ENCODE data around the gene VWC2.
"Not testable (repeated sequence)": the region's sequence is repeated elsewhere in the genome, so short reads cannot be mapped to it uniquely, and the experiment has no call there.

VWC2 gene

DNA sequence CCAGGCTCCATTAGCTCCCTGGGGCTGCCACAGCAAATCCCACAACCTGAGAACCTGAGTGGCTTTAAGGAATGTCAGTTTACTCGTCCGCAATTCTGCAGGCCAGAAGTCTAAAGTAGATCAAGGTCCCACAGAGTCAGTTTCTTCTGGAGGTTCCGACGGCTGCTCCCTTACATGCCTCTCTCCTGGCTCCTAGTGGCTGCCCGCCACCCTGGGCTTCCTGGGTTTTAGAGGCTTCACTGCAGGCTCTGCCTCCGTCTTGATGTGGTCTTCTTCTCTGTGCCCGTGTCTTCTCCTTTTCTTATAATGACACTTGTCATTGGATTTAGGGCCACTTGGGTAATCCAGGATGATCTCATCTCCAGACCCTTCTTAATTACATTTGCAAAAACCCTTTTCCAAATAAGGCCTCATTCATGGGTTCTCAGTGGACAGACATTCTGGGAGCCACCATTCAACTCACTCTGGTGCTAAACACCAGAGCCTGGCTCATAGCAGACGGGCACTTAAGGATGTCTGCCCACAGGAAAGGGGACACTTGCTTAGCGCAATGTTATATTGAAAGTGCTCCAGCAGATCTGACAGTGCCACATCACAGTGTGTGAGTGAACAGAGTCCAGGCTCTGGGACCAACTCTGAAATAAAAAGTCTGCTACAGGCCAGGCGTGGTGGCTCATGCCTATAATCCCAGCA is 77.6 kb downstream of the VWC2 start:
- no peak for DNase-seq (ENCODE audit: low read depth in 3 of 3)

DNA sequence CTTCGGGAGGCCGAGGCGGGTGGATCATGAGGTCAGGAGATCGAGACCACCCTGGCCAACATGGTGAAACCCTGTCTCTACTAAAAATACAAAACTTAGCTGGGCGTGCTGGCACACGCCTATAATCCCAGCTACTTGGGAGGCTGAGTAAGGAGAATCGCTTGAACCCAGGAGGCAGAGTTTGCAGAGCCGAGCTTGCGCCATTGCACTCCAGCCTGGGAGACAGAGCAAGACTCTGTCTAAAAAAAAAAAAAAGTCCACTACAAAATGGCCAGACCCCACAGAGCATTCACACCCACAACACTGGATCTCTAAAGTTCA is 78.1 kb downstream of the VWC2 start:
- DNase-seq (ENCODE audit: low read depth in 3 of 3): not testable (repeated sequence)

GRCh38 chr7:49852619-49853462 is 79.4 kb downstream of the VWC2 start:
- no peak for DNase-seq (ENCODE audit: low read depth in 3 of 3)

DNA sequence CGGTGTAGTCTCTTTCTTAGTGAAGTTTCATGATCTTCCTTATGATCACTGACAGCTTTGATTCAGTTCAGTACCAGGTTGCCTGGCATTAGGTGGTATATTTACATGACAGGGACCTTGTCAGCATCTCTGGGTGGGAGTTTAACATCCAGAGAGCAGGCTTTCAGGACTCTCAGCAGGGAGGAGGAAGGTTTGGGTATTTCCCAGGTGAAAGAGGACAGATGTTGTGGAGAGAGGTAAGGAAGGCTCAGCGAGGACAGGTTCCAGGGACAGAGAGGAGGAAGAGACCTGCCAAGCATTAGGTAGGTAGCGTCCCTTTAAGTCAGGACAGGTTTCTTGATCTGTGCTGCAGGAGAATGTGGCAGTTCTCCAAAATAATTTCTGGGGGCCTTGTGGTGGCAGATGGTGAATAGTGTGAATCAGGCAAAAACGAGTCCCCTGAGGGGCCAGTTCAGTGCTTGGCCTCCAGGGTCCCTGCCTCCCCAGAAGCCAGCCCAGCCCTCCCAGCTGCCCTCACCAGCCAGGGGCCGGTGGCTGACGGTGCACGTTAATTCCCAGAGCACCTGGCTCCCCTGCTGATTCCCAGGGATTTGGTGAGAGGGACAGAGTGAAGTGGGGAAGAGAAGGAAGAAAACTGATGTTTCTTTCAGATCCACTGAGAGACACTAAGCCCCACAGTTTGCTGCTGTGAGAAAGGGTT is 82.0 kb downstream of the VWC2 start:
- DNase-seq (ENCODE audit: low read depth in 3 of 3): no peak

DNA sequence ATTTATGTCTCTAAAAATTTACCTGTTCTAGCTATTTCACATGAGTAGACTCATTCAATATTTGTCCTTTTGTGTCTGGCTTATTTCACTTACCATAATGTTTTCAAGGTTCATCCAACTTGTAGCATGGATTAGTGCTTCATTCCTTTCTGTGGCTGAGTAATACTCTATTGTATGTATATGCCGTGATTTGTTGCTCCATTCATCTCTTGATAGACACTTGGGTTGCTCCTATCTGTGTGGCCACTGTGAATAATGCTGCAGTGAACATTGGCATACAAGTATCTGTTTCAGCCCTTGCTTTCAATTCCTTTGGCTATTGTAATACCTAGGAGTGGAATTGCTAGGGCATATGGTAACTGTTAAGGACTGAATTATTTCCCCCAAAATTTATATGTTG is 86.9 kb downstream of the VWC2 start:
- no peak for DNase-seq (ENCODE audit: low read depth in 3 of 3)

DNA sequence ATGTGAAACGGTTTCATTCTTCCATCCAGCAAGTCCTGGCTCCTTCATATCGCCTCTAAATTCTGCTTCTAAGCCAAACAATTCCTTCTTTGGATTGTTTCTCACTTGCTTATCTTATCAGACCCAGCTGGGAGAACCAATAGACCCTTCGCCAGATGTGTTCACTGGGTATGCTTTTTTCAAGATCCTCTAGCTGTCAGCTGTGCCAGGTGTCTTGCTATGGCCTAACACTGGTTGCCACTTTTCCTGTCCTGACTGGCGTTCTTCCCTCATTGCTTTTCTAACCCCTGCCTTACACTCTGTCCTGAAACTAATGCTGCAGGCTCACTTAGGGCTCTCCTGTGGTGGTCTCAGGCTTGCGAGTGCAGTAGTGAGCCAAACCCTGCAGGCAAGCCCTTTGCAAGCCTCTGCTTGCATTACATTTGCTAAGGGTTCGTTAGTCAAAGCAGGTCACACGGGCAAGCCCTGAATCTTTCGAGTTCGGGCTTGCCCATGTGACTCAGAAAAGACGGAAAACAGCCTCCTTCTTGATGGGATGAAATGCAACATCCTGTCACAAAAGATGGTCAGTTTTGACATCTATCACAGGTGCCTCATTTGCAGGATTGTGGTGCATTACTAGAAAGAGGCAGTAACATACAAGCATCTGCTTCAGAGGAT is 92.8 kb downstream of the VWC2 start:
- DNase-seq (ENCODE audit: low read depth in 3 of 3): no peak

- no peak for DNase-seq (ENCODE audit: low read depth in 3 of 3)
These were observed 93.5 kb downstream of the VWC2 start for GRCh38 chr7:49866910-49867309.

DNA sequence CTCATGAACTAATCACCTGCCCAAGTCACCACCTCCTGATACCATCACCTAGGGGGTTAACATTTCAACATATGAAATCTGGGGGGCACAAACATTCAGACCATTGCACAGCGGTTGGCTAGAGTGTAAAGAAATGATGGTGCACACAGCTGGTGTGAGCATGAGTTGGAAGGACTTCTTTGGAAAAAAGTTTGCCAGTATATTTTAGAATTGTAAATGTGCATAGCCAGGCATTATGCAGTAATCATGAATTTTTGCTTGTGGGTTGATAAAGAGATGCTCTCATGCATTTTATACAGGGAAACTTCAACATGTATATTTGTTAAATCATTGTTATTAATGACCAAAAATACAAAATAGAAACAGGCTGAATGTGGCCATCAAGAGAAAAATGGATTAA is 100.0 kb downstream of the VWC2 start:
- no peak for DNase-seq (ENCODE audit: low read depth in 3 of 3)

DNA sequence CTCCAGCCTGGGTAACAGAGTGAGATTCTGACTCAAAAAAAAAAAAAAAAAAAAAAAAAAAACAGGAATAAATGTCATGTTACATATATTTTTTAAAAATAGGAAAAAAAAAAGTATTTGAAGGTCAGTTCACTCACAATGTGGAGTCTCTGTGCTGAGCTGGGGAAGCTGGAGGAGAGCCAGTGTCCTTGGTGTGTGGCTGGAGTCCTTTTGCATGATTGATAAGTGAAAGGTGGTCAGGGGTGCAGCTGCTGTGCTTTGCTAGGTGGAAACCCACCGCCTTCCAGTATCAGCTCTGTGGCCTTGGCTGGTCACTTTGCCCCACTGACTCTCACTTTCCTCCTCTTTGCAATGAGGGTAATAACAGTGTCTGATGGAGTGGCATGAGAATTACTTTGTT is 101.9 kb downstream of the VWC2 start:
- no peak for DNase-seq (ENCODE audit: low read depth in 3 of 3)

GRCh38 chr7:49876202-49876601 is 102.8 kb downstream of the VWC2 start:
- DNase-seq (ENCODE audit: low read depth in 3 of 3): no peak

DNA sequence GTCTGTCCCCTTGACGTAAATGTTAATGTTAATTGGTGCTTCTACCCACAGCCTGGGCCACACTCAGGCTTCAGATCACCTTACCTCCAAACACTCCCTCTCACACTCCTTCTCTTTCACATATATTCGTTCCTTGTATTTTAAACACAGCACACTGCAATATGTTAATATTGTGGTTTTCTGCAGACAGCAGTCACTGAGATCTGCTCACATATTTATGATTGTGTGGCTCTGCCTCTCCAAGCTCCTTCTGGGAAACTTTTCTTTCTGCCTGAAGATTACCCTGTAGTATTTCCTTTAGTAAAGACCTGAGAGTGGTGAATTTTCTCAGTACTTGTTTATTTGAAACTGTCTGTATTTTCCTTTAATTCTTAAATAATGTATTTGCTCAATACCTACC is 104.7 kb downstream of the VWC2 start:
- DNase-seq (ENCODE audit: low read depth in 3 of 3): no peak

- DNase-seq (ENCODE audit: low read depth in 3 of 3): no peak
These were observed 105.2 kb downstream of the VWC2 start for GRCh38 chr7:49878627-49879026.

- DNase-seq (ENCODE audit: low read depth in 3 of 3): no peak
These were observed 110.5 kb downstream of the VWC2 start for GRCh38 chr7:49883933-49884332.

GRCh38 chr7:49885593-49886285 is 112.3 kb downstream of the VWC2 start:
- DNase-seq (ENCODE audit: low read depth in 3 of 3): no peak

DNA sequence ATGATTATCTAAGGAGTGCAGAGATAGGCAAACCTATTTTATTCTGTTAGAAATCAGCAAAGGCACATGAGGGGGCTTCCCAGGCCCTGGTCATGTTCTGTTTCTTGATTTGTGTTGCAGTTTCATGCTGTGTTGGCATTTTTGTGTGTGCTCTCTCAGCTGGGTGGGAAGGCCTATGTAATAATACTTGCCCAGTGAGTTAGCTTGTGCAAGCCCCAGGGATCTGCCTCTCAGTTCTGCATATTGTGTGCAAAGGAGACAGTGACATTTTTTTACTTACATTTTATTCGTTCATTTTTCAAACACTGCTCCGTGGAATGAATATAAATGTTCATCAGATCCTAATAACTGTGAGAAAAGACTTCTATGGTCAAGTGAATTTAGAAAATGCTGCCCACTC is 119.0 kb downstream of the VWC2 start:
- DNase-seq (ENCODE audit: low read depth in 3 of 3): no peak

DNA sequence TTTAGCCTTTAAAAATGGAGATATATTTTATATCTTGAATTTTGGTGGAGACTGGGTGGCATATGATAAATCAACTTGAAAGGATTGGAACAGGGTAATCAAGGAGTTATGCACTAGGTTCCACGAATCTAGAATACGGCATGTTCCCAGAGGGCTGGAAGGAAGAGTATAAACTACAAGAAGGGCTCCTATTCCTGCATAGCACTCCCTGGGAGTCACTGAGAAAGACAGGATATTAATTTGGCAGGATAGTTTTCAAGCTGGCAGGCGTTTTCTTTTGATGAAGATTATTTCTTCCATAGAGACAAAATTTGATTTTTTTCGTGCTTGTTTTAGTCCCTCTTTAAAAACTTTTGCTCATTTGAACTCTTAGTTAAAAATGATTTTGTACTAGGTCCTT is 119.7 kb downstream of the VWC2 start:
- no peak for DNase-seq (ENCODE audit: low read depth in 3 of 3)

GRCh38 chr7:49894543-49894942 is 121.1 kb downstream of the VWC2 start:
- no peak for DNase-seq (ENCODE audit: low read depth in 3 of 3)

DNA sequence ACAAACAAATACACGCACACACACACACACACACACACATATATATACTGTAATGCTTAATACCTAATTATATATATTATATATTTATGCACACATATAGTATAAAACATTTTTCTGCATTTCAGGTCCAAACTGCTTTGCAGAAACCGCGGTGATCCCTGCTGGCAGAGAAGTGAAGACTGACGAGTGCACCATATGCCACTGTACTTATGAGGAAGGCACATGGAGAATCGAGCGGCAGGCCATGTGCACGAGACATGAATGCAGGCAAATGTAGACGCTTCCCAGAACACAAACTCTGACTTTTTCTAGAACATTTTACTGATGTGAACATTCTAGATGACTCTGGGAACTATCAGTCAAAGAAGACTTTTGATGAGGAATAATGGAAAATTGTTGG is 138.5 kb downstream of the VWC2 start:
- no peak for DNase-seq (ENCODE audit: low read depth in 3 of 3)

DNA sequence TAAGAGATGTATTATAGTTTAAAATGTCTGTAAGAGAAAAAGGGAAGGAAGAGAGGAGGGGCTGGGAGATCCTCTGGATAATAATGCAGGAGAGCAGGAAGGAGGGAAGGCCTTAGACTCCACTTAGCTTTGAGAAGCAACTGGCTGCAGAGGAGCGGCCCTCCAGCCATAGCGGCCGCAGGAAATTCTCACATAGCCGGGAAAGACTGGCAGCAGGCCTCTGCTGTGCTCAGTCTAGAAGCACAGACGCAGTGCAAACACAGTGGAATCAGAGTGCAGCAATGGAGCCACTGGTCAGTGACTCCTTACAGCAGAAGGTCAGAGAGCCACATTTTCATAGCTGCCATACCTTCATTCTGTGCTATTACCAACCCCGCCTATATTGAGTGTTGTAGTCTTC is 153.3 kb downstream of the VWC2 start:
- no peak for DNase-seq (ENCODE audit: low read depth in 3 of 3)

DNA sequence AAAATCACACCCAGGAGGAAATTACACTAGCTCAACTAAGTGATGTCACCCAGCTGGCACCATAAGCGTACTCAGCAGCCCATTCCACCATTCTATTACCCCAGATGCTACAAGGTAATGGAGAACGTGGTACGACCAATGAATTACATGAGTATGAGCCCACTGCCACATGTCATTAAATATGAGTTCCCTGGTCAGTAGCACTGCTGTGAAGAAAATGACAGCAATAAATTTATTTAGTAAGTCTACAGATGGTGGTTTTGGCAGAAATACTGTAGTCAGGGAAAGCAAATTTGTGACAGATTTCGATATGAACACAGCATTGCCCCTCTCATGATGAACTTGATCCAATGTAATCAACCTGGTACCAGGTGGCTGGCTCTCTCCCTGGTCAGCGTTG is 154.2 kb downstream of the VWC2 start:
- DNase-seq (ENCODE audit: low read depth in 3 of 3): no peak

DNA sequence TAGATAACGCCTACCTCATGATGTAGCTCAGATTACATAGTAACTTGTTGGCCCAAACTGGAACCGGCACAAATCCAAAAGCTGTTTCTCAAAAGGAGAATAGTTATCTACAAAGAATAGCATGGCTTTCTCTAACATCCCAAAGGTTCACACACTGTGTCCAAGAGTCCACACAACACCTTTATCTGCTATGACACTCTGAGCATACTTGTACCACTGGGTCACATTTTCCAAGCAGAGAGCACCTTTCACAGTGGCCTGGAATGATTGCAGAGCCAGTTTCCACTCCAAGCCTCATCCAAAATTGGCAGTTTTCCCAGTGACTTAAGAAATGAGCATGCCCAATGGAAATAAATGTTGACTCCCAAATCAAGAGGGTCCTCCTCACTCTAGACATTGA is 155.3 kb downstream of the VWC2 start:
- no peak for DNase-seq (ENCODE audit: low read depth in 3 of 3)

- no peak for DNase-seq (ENCODE audit: low read depth in 3 of 3)
These were observed 158.2 kb downstream of the VWC2 start for GRCh38 chr7:49931627-49932026.
